22Rv1 (cell line): Measurements from ENCODE around the gene PLOD2.

ENCODE experiments used
- ZFX ChIP-seq: fragments of 450-650 bp; IDR thresholded peaks from 2 replicates; pipeline ENCODE4 v1.6.1; 2017; ENCODE audit warnings: antibody characterized with exemption, borderline replicate concordance
- TF ChIP-seq, protein P1 (sequence below): fragments of 450-650 bp; IDR thresholded peaks from 2 replicates; pipeline ENCODE4 v1.5.1; 2017; ENCODE audit warnings: mild to moderate bottlenecking

- TF ChIP-seq, protein P1, sequence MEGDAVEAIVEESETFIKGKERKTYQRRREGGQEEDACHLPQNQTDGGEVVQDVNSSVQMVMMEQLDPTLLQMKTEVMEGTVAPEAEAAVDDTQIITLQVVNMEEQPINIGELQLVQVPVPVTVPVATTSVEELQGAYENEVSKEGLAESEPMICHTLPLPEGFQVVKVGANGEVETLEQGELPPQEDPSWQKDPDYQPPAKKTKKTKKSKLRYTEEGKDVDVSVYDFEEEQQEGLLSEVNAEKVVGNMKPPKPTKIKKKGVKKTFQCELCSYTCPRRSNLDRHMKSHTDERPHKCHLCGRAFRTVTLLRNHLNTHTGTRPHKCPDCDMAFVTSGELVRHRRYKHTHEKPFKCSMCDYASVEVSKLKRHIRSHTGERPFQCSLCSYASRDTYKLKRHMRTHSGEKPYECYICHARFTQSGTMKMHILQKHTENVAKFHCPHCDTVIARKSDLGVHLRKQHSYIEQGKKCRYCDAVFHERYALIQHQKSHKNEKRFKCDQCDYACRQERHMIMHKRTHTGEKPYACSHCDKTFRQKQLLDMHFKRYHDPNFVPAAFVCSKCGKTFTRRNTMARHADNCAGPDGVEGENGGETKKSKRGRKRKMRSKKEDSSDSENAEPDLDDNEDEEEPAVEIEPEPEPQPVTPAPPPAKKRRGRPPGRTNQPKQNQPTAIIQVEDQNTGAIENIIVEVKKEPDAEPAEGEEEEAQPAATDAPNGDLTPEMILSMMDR, result no peak
- TF ChIP-seq ZFX, result no peak
Observed at GRCh38 chr3:146200461-146201220, 39.7 kb upstream of the PLOD2 start.
